OCI-M2 (cell line): ENCODE data around the gene PSMD6.

Experiments used
- DNase-seq: peaks from one replicate; lab custom pipeline; 2025; ENCODE audit not compliant: unreplicated experiment; lab: John Stamatoyannopoulos, UW

PSMD6 gene

DNA sequence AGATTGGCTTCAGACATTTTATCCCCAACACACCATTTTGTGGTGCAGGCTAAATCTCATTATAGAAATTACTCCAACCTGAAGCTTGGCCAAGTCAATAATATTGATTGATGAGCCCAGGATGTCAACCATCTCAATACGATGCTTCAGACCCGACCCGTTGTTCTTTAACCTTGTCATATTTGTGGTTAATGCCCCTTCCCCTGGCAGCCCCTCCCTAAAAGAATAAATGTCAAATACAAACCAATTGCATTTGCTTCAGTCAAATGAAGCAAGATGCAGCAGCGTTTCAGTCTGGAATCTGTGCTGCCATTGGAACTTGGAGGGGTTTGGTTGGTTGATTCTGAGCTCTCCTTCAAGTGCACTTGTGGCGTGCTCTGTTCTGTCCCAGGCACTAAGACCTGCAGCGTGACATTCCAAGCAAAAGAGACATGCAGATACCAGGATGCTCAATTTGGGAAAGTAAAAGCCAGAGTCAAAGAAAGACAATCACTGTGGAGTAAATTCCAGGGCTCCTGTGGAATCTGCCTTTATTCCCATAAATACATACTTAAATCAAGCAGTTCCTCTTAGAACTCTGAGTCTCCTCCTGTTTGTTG lies 23.8 kb upstream of the PSMD6 start:
- no peak for DNase-seq

DNA sequence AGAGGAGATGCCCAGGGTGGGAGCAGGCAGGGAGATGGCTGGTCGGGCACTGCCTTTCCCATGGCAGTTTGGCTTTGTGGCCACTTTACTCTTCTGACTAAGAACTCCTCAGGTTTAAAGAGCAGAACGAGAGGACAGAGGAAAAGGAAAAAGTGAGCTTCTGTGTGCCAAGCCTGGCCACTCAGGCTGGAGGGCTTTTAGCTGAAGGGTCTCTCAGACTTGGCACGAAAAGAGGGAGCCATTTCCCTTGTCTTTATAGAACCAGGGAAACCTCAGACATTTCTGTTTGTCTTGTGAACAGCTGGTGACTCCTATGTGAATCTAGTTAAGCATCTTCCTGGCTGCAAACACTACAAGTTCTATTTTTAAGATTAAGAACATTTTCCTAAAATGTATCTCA lies 23.3 kb upstream of the PSMD6 start:
- DNase-seq: no peak

DNA sequence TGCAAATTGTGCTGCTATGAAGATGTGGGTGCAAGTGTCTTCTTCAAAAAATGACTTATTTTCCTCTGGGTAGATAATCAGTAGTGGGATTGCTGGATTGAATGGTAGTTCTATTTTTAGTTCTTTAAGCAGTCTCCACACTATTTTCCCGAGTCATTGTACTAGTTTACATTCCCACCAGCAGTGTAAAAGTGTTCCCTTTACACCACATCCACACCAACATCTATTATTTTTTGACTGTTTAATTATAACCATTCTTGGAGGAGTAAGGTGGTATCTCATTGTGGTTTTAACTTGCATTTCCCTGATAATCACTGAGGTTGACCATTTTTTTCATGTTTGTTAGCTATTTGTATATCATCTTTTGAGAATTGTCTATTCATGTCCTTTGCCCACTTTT lies 19.7 kb upstream of the PSMD6 start:
- DNase-seq: no peak

DNA sequence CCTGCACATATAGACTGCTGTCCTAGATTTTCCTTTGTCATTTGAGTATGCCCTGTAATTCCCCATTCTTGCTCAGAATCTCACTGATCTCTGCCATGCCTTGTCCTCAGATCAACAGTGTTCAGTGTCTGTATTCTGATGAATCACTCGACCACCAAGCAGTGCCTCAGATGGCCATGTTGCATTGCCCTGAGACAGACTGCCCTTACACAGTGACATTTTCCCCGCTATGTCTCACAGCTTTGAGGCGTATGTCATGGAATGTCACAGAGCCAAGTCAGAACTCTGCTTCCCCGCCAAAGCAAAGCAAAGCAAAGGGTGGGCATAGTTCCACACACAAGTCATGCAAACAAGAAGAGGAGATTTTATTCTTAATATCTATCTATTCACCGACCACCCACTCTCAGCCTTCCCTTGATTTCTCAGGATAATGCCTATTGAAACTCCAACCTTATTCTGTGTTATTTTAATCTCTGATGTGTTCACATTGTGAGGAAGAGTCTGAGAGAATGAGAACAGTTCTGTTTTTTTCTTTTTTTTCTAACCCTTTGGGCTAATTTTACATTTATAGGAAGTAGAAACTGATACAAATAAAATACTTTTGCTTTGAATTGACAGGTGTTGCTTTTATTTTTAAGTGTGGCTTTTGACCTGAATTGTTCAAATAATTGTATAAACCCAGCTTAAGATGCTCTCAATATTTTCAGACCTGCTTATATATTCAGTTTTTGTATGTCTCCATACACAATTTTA lies 16.9 kb upstream of the PSMD6 start:
- DNase-seq: no peak

DNA sequence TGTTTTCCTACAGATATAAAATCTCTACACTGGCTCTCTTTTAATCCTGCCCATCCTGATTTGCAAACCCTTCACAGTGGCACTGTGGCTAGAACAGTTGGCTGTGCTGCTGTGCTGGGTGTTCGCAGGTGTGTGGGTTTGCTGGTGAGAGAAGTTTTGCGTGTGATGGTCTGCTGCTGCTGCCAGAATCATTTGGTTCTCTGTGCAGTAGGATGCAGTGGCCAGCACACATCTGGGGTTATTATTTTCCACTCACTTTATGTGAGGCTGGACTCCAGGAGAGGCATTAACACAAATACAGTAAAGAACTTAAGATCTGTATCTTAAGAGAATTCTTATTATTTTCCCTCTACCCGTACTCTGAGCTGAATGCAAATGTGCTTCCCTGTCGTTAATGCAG lies 16.0 kb upstream of the PSMD6 start:
- no peak for DNase-seq

DNA sequence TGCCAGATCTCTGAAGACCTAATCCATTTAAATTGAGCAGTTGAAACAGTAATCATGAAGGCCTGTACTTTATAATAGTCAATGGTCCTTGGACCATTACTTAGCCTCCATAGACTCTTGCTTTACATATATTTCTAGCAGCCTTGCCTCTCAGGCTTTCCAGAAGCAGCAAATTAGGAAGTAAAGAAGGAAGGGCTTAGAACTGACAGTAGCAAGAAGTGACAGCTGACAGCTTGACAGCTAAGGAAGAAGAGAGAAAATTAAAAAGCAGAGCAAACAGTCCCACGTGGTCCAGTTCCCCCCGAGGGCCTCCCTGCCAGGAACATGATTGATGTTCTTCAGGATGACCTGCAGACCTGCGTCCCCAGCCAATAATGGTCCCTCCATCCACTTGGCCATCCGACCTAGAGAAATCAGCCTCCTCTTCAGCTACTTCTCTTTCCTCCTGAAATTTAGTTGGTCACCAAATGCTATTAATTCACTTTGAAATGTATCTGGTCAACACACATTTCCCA lies 15.0 kb upstream of the PSMD6 start:
- no peak for DNase-seq

DNA sequence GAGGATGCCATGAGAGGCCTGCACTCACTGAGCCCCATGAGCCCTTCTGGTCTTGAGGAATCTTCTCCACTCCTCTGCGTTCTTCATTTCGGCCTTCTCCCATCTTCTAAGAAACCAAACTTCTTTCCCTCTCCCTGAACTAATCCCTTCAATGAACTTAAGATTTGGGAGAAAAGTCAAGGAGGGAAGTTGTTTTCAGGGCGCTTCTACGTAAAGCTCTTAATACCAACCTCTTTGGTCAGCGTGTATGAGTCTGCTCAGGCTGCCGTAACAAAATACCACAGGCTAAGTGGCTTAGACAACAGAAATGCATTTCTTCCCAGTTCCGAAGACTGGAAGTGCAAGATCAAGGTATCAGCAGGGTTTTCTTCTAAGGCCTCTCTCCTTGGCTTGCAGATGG lies 13.8 kb upstream of the PSMD6 start:
- no peak for DNase-seq

DNA sequence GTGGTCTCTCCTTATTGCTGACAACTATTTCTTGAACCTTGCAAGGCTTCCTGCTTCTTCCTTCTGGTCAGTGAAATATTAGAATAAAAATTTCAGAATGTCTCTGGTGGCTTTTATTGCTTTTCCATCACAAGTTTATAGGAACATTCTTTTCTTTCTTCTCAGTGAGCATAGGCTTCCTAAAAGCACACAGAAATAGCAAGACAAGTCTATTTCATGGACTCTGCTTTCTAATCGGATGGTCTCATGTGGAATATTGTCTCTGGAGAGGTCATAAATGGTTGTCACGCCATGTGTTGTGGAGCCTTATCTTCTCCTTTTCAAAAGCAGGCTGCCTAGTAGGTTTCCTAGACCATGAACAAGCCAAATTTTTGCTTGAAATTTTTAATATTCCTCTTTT lies 9.8 kb upstream of the PSMD6 start:
- DNase-seq: no peak

DNA sequence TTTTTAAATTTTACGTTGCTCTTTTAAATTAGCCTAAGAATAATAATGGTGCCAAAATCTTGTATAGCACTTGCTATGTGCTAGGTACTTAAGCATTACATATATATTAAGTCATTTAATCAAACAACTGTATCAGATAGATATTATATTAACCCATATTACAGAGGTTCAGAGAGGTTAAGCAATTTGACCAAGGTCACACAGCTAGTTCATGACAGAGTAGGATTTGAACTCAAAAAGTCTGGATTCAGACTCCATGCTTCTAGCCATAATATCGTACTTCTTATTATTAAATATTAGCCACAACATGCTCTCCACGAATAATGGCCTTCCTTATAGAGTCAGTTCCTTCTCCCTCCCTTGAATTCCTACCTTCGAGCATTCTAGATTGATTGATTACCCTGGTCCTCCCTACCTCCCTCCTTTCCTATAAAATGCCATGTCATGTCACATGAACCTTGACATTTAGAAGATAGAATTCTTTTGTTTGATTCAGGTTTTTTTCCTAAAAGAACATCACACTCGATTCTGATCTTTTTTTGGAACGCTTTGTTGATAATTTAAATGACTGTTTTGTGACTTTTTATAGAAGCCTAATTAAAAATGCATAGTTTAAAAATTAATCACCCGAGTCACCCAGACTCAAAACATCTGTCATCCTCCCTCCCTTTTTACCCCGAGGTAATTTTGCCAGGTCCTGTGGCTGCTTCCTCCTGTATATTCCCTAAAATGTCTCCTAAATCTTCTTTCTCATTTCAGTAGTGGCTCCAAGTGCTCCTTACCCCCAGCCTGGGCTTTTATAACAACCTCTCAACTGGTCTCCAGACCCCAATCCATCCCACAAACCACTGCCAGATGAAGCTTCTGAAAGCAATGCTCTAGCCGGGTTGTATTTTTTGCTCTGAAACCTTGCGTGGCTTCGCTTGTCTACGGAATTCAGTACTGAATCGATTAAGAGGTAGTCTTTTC lies 8.5 kb upstream of the PSMD6 start:
- DNase-seq: no peak

DNA sequence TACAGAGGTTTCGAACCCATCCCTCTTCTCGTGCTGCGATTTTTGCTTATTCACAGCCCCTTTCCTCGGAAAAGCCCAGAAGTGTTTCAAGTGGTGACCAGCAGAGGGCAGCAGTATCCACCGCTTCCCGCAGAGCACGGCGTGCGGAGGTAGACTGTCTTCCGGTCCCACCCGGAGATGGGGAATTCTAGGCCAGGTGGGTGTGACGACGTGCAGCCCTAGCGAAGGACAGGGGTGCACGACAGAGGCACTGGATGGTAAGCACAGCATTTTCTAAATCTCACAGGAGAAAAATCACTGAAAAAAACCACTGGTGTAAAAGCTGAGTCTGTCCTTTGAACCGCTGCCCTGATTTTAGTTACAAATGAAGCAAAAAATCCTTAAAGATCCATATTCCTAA lies 7.4 kb upstream of the PSMD6 start:
- no peak for DNase-seq

DNA sequence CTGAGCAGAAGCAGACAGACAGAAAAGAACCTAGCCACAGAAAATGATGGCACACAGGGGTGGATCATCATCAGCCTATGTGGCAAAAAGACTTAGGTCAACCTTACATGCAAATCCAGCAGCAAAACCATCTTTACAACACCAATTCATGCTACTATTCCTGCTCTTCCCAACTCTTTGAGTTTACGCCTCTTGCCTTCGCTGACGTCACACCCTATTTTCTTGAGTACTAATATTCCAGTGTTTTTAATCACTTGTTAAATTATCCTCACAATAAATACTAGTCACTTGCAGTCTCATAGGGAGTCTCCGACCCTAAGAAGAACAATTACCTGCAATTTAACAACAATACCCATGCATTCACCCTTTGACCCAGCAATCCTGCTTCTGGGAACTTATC lies 6.0 kb upstream of the PSMD6 start:
- no peak for DNase-seq

DNA sequence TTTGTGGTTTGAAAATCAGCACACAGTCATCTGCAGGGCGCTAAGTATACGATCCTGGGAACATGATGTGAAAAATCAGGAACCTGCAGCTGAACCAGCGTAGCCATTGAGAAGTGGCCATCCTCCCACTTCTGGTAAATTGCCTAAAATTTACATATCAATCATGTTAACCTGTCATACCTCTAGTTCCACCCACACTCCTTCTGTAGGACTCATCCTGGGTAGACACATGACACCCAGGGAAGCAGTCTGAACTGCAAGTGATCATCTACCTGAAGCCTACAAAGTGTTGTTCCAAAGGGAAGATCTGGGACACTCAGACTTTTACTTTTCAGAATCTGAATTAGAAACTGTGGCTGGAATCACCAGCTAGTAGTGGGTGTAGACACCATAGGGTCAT lies 5.5 kb upstream of the PSMD6 start:
- DNase-seq: no peak

DNA sequence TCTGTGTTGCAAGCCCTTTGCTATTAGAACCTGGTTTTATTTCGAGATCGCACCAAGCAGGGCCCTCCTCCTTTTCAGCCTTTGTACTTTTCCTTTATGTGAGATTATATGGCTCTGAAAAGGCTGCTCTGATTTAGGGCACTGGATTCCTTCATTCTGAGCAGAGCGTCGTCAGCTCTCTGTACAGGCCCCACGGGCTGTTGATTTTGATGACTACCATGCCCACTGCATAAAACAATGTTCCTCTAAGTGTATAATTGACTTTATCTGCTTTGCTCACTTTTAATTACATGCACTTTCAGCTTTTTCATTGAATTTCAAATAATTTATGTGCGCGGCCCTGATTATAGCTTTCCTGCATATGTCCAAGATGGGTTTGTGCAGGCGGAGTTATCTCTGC lies 4.4 kb upstream of the PSMD6 start:
- DNase-seq: no peak

DNA sequence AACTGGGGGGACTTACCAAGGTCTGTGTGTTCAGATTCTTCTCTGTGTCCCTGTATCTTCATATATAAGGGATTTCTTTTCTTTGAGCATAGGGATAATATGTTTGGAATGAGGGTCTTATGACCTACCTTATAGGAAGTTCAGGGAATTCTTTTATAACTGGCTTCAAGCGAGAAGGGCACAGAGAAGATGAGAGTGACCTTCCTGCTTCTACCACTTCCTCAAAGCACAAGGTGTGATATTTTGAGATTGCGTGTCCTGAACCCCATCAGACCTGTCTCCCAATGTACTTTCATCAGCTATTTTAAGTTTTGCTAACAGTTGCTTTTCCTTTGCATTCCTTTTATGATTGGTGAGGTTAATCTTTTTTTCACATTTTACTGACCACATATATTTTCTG lies 3.1 kb upstream of the PSMD6 start:
- no peak for DNase-seq

DNA sequence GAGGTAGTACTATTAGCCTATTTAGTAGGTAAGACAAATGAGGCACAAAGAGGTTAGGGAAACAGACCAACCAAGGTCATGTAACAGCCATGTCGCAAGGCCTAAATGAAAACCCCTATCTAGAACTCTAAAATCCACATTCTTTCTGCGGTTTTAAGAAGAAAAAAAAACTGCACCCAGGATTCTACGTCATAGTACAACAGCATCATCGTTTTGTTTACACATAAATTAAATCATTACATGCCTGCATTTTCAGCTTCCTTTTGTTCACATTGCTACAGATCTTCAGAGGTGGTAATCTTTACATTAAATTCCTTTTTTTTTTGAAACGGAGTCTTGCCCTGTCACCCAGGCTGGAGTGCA lies 548 bp upstream of the PSMD6 start:
- no peak for DNase-seq

DNA sequence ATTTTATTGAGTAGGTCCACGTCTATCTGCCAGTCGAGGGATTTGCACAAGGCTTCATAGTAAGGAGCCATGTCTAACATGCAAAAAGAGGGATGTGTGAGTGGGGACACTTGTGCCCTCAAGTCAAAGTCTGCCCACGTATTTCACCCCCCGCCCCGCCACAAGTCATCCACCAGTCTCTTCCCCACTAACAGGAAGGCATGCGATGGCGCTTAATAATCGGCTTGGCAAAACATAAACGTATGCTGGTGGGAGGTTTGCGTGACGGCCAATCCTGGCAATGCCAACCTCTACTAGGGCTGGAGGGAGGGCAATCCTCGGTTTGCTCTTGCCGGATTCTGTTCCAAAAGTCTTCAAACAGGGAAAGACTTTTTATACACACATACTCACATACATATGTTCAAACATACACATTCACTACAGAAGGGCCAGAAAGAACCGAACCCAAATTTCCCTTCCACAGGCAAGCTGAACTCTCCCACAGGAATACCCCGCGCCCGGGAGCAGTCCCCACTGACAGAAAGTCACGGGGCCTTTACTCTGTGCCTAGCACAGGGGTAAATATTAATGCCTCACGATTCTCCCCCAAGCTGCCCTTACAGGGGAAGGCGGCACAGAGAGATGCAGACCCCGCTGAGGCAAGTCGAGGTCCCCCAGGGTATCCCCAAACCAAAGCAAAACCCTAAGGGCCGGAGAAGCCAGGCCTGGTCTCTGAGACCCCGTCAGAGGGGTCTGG lies 675 bp downstream of the PSMD6 start:
- DNase-seq: no peak

DNA sequence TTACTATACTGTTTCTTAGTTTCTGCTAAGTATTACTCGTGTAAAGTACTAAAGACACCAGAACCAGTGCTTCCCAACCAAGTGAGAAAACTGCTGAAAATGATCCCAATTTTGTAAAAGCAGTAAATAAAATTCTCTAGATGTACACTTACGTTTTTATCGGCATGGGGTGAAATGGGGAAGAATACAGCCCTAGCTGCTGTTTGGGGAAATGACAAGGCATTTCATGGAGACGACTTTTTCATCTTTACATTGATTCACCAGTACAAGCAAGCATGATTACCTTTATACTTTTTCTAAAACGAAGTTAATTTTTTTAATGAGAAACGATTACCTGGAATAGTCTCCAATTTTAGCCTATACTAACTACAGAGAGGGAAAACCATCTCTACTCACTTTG lies 1.4 kb downstream of the PSMD6 start:
- DNase-seq: no peak

DNA sequence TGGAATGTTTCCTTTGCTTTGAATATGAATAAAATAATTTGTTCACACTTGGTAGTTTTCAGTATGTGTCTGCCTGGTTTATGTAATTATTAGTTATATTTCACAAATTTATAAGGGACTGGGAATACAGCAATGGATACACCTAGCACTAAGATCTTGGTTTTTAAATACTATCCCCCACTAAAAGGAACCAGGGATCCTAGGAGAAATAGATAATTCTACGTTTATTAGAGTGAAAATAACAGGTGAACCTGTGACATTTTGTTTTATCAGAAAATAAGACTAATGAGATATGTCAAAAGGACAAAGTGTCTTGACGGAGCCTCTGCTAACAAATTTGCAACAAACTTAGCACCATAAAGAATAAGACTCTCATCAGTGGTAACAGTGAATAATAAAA lies 3.4 kb downstream of the PSMD6 start:
- no peak for DNase-seq

DNA sequence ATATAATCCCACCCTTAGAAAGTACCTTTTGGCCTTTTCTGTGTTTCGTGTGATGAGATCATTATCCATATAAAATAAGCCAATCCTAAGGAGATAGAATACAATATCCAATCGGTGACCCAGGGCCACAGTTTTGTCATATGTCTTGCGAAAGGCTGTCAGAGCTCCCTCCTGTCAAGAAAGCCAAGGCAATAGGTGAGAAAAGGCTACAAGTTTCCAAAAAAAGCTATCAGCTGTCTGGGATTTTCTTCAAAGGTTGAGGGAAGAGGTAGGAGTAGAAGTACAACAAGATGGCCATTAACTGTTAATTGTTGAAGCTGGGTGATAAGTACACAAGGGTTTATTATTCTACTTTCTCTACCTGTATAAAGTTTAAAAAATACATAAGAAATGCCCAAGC lies 4.0 kb downstream of the PSMD6 start:
- no peak for DNase-seq

DNA sequence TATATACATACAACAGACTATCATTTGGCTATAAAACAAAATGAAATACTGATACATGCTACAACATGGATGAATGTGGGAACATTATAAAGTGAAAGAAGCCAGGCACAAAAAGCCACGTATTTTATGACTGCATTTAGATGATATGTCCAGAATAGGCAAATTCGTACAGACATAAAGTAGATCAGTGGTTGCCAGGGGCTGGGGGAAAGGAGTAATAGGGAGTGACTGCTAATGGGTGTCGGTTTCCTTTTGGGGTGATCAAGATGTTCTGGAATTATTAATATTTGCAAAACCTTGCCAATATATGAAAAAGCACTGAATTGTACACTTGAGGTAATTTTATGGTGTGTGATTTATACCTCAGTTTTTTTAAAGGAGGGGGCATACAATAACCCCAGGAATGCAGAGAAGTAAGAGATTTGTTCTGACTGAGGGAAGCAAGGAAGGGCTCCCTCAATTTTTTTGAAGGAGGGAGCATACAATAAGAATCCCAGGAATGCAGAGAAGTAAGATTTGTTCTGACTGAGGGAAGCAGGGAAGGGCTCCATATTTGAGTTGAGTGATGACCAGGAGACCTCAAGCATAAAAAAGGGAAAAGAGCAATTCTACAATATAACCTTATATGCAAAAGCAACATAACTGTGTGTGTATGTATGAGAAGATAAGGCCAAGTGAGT lies 6.2 kb downstream of the PSMD6 start:
- no peak for DNase-seq

DNA sequence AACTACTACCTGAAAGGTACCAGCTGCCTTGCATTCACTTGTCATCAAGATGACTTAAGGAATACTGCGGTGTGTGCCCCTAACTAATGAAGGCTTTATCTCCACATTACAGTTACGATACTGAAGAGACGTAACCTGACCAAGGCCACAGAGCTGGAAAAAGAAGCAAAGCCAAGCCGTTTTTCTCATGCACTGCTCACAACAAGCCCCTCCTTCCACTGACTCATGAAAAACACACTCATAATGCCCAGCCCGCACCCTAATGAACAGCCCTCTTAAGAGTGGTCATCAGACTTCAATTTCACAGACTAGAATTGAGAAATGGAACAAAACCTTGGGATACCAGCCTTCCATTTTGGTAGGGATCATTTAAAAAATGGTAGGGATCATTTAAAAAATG lies 11.6 kb downstream of the PSMD6 start:
- DNase-seq: no peak
